GM13977 (cell line): ENCODE measurements around the gene KRT14.
"Not testable (repeated sequence)": the region's sequence is repeated elsewhere in the genome, so short reads cannot be mapped to it uniquely, and the experiment has no call there.

Source experiments
- DNase-seq: peaks from one replicate; pipeline ENCODE4 v3.0.0; 2012; ENCODE audit warnings: low spot score
- CTCF ChIP-seq: IDR thresholded peaks from 2 replicates; pipeline ENCODE4 v1.5.1; 2012; ENCODE audit warnings: mild to moderate bottlenecking, control low read depth; ENCODE audit not compliant: insufficient read depth; ENCODE audit errors: extremely low read depth, missing control alignments
- in situ Hi-C: fragments of 300-500 bp; cut with MboI; formaldehyde crosslinking; loops from one replicate; pipeline ENCODE4 v1.12.0; 2022; ENCODE audit warnings: low sequenced_read_pairs, low pct_unique_long_range_greater_than_20kb, mixed read lengths, inconsistent platforms; ENCODE audit not compliant: unreplicated experiment

Gene KRT14

GRCh38 chr17:41619036-41619926 lies 32.6 kb upstream of the KRT14 start:
- in situ Hi-C loops = no loop called here
- TF ChIP-seq CTCF = no peak
- DNase-seq = no peak

GRCh38 chr17:41618341-41619035 lies 31.8 kb upstream of the KRT14 start:
- no peak for DNase-seq
- in situ Hi-C loops = no loop called here
- TF ChIP-seq CTCF = no peak

GRCh38 chr17:41617698-41618097 lies 31.0 kb upstream of the KRT14 start:
- in situ Hi-C loops = no loop called here
- no peak for DNase-seq
- no peak for TF ChIP-seq CTCF

DNA sequence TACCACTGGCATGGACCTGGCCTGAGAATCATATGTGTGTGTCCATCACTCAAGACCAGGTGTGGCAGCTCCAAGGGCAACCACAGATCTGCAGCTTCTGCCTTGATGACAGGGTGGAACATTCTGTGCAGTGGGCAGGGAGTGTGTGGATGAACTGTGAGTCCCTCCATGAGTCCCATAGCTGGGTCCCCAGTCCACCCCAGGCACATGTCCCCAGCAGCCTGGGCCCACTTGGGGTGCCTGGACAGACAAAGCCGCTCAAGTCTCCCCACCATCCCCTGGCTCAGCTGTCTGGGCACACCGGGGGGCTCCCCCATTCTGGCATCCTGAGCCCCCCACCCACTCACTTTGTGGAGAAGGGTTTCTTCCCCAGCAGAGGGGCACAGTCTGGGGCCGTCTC lies 30.4 kb upstream of the KRT14 start:
- TF ChIP-seq CTCF = no peak
- in situ Hi-C loops = no loop called here
- DNase-seq = no peak

- DNase-seq, in situ Hi-C loops: not testable (repeated sequence)
Observed at GRCh38 chr17:41616486-41616885, 29.8 kb upstream of the KRT14 start.

DNA sequence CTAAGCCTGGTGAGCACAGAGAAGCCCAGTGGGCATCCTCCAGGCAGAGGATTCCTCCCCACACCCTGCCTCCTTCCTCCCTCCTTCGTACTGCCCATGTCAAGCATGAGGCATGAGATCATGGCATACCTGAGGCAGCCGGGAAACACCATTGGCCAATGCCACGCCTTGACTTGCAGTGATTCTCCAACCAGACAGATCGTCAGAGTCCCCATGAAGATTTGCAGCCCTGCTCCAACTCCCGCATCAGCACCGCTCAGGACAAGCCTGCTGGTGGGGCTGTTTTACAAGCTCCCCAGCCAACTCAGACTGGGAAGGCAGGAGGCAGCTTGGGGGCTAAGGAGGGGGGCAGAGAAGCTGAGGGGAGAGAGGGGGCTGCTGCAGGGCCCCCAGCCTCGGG lies 28.8 kb upstream of the KRT14 start:
- DNase-seq = no peak
- in situ Hi-C loops = no loop called here
- TF ChIP-seq CTCF = no peak

- DNase-seq, in situ Hi-C loops: not testable (repeated sequence)
Observed at GRCh38 chr17:41614767-41615166, 28.1 kb upstream of the KRT14 start.
